Kidney capillary endothelial cell (primary cell): ENCODE measurements around the gene NAV1.
"Not testable (repeated sequence)": the region's sequence is repeated elsewhere in the genome, so short reads cannot be mapped to it uniquely, and the experiment has no call there.

Experiments
- DNase-seq: peaks from one replicate; pipeline ENCODE4 v3.0.0-alpha.2; 2018; ENCODE audit warnings: low spot score

Gene NAV1, protein sequence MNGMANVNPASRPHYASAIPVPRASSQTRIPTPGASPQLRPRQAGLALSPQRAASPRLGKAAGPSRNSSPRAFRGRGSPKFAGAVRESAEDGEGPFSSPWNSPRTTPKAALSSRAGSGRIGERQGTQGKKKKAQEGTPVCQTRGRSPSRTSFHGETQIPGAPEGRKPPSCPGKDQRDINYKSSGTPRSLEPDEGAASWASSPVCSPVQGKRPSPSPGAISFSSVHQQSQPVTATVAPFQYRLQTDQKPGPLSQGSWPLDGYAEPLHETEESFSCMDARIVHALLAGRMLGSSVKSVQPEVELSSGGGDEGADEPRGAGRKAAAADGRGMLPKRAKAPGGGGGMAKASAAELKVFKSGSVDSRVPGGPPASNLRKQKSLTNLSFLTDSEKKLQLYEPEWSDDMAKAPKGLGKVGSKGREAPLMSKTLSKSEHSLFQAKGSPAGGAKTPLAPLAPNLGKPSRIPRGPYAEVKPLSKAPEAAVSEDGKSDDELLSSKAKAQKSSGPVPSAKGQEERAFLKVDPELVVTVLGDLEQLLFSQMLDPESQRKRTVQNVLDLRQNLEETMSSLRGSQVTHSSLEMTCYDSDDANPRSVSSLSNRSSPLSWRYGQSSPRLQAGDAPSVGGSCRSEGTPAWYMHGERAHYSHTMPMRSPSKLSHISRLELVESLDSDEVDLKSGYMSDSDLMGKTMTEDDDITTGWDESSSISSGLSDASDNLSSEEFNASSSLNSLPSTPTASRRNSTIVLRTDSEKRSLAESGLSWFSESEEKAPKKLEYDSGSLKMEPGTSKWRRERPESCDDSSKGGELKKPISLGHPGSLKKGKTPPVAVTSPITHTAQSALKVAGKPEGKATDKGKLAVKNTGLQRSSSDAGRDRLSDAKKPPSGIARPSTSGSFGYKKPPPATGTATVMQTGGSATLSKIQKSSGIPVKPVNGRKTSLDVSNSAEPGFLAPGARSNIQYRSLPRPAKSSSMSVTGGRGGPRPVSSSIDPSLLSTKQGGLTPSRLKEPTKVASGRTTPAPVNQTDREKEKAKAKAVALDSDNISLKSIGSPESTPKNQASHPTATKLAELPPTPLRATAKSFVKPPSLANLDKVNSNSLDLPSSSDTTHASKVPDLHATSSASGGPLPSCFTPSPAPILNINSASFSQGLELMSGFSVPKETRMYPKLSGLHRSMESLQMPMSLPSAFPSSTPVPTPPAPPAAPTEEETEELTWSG (N-terminal part only)

DNA sequence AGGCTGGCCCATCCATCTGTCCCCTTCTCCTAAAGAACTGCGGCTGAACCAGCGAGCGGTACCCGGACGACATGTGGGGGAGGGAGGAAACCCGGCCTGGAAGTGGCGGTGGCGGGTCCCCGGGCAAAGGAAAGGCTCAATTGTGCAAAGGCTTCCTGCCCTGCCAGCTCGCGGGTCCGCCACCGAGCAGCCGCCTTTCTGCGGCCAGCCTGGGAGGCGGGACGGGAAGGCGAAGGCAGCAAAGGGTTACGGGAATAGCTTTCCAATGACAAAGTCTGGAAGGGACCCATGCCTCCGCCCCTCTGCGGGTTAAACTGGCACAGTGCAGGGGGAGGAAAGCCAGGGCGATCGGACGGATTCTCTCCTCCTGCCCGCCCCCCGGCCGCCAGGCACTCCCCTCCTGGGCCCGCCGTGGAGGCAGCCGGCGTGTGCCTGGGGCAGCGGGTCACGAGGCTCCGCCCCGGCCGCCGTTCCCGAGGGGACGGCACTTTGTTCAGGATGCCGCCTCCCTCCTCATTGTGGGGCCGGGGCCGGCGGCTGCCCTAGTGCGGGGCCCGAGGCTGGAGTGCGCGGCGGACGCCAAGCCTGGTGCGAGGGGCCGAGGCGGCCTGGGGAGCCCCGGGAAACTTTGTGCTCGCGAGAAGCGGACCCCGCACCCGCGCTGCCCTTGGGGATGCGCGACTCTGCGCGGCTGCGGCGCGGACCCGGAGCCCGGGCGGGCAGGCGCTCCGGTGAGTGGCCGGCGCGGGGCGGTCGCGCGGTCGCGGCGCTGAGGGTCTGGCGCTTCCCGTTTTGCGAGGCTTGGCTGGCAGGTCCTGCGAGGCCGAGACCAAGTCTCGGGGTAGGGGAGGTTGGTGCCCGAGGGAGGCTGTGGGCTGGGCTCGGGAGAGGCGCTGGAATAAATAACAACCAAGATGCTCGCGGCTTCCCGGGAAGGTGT lies at the start of gene NAV1:
Gene NAV1, plus strand, starts transcription at position 516 of the 940 bp plus-strand sequence. CDS start 83,758 bp downstream, outside the sequence.
- peak; percentile 92 for DNase-seq

DNA sequence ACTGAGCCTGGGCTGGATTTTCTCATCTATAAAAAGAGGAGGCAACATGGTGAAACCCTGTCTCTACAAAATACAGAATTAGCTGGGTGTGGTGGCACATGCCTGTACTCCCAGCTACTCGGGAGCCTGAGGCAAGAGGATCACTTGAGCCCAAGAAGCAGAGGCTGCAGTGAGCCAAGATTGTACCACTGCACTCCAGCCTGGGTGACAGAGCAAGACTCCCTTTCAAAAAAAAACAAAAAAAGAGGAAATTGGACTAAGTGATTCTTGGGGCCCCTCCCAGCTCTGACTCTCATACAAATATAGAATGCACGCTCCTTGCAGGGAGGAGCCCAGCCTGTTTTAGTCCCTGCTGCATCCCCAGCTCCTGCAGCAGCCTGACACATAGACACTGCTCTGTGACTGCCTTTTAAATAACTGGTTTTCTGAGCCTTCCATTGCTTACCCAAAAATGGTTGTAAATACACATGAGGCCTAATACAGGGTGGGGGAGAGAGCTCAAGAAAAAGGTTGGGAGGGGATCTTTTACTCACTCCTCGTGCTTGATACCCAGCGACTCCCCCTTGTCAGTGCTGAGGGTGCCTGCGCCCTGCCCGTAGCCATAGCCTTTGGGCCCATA lies 49.2 kb upstream of the NAV1 start:
- DNase-seq = no peak

DNA sequence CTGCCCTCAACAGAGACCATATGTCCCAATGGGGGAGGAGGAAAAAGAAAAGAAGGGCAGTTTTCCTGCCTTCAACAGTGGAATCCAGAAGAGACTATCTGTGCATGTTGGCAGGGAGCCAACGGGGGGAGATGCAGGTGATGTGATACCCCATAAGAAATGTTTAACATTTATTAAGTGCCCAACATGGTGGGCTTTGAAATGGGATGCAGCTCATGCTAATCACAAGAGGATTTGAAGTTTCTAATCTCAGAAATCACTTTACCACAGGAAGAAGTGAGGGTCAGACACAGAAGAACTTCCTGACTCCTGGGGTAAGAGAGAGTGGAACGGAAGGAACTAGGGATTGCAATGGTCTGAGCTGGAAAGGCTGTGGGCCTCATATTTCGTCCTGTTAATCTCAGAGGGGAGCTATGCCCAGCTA lies 48.2 kb upstream of the NAV1 start:
- peak; percentile 48 for DNase-seq

DNA sequence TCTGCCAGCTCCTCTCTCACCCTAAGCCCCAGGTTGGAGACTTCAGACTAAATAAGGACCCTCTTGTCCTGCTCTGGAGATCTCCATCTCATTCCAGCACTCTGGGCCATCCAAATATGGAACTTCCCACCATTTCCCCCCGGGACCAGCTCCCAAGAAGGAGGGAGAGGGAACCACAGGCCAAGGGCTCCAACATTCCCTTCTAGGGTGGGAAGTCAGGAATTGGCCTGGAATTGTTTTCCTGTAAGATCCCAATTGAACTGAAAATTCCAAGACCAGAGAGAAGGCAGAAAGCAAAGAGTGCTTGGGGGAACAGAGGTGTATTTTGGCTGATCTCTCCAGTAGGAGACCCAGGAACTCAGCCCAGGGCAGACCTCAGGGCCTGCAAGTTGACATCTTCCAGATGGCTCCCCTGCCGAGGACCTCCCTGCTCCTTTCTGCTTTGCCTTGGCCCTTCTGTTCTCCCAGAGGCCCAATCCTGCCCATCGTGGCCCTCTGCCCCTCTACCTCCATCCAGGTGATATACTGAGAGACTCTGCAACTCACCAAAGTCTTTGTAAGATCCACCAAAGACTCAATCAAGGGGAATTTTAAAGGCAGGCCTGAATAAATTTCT lies 46.9 kb upstream of the NAV1 start:
- DNase-seq = no peak

DNA sequence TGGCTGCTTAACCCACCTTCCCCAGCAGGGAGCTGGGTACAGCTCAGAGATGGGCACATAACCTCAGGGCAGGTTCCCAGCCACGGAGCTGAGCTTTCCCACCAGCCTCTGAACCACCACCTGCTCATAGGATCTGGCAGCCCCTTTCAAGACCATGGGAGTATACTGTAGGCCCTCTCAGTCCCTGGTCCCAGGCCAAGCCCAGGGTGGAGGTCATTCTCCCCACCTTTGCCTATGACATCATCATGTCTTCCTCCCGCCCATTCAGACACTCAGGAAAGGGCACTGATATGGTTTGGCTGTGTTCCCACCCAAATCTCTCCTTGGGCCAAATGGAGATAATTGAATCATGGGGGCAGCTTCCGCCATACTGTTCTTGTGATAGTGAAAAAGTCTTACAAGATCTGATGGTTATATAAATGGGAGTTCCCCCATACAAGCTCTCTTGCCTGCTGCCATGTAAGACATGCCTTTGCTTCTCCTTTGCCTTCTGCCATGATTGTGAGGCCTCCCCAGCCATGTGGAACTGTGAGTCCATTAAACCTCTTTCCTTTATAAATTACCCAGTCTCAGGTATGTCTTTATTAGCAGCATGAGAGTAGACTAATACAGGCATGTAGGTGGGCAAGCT lies 45.8 kb upstream of the NAV1 start:
- DNase-seq = not testable (repeated sequence)

DNA sequence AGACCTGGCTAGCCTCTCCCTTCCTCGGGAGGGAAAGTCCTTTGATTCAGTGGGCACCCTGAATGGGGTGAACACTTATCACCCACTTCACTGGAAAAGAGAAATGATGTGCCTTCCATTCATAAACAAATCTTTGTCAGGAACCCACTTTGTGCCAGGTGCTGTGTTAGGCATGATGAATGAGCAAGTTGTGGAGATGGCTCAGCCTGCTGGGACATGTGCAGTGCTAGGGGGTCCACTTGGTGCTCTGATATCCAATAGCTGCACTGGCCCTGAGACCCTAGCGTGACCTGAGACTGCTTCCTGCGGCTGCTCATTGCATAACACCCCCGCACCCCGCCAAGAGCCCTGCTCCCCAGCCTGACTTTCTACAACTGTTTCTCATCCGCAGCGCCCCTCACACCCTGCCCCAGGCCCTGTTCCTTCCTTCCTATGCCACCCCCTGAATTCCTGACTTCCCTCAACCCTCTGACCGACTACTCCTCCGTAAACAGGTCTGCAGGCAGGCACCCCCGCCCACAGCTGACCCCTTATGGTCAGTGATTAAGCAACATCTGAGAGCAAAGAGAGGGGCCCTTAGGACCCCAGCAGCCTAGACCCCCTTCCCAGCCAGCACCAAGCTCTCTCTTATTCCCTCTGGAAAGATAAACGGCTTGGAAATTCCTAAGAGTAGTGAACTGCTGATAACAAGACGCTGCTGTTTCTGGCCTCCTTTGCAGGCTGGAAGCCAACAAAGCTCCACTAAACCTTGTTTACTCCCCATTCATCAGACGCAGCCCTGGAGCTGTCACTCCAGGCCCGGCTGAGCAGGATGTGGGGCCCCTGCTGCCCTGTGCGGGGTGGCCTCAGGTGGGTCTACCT lies 44.9 kb upstream of the NAV1 start:
- DNase-seq = no peak

DNA sequence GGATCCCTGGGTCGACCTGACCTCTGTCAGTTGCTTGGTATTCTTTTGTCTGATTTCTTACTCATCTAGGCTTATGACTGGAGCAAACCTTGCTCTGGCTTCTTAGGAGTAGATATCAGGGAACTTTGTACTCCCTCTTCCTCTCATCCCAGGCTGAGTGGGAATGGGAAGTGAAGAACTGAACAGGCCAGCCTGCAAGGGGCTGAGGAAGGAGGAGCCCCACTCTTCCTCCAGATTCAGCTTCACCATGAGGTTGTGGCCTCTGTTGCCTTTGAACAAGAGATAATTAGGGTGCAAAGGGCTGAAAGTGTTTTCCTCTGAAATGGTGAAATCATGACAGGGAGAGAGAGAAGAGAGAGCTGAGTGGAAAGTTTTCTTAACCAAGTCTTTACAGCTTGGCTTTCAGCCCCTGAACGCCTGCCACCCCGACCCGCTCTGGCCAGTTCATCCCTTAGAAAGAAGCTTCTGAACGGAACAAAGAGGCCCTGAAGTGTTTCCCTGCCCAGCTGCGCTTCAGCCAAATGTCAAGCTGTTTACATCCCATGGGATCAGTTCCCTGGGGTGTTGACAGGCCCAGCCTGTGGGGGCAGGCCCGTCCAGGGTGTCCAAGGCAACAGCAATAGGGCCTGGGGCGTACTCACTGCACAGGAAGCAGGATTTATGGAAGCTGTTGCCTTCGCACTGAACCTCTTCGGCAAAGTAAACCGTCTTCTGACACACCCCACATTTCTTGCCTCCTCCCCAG lies 43.2 kb upstream of the NAV1 start:
- DNase-seq = no peak

DNA sequence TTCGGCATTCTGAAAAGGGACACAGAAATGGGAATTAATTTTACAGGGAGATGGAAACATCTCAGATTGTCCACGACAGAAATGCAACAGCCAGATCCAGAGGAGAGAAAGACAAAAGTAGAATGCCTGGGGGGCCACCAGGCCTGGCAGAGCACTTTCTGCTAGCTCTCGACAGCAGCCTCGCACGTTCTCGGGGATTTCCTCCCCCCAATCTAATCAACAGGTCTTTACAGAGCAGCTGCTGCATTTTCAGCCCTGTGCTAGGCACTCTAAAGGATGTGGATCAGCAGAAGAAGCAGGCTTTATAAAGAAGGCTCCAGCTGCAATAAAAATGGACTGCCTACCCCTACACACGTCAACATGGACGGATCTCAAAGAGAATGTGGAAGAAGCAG lies 42.6 kb upstream of the NAV1 start:
- no peak for DNase-seq

DNA sequence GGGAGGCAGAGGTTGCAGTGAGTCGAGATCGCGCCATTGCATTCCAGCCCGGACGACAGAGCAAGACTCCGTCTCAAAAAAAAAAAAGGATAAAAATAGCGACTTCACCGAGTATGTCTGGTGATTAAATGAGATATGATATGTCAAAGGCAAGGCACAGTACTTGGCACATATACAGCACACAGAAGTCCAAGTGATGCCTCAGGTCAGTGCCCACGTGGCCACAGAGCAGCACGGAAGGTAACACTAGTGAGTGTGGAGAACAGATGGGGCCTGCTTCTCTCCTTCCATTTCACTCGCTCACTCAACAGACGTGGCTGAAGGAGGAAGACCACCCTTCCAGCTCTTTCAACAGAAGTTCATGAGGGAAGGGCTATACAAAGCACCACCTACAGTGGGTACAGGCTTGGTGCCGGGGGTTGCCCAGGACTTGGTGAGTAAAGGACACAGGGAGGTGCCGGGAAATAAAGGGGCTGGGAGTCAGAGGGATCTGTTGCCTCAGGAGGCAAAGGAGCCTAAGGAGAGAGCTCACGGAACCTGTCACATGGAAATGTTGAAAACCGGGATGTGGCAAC lies 40.9 kb upstream of the NAV1 start:
- no peak for DNase-seq

DNA sequence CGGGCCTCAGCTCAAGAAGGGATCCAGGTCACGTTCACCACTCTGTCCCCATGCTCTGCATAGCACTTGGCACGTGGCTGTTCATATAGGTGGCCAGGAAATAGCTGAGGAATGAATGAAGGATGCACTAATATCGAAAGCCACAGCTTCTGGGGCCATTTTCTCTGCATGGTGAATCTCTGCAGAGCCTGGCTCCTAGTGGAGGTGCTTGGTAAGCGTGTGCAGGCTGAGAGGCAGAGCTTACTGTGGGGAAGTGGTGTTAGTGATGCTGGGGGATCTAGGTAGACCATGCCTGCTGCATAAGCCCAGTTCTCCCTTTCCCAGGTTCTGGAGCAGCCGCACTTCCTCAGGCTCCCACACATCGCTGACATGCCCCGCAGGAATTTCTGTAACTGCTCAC lies 40.3 kb upstream of the NAV1 start:
- DNase-seq = no peak

DNA sequence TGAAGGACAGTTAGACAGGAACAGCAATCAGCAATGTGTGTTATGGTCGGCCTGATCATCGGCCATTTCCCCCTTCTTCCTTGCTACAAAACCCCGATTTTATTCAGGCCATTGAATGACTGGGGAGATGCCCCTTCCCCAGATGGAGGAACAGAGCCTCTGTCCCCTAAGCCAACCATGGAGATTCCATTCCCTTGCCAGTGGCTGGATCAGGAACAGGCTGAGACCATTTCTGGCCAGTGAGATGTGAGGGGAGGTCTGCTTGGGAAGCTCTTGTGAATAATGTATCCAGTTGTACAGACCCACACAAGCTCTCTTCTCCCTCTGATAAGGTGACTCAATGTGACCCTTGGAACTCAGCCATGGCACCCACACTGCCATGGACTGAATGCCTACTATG lies 39.7 kb upstream of the NAV1 start:
- no peak for DNase-seq

DNA sequence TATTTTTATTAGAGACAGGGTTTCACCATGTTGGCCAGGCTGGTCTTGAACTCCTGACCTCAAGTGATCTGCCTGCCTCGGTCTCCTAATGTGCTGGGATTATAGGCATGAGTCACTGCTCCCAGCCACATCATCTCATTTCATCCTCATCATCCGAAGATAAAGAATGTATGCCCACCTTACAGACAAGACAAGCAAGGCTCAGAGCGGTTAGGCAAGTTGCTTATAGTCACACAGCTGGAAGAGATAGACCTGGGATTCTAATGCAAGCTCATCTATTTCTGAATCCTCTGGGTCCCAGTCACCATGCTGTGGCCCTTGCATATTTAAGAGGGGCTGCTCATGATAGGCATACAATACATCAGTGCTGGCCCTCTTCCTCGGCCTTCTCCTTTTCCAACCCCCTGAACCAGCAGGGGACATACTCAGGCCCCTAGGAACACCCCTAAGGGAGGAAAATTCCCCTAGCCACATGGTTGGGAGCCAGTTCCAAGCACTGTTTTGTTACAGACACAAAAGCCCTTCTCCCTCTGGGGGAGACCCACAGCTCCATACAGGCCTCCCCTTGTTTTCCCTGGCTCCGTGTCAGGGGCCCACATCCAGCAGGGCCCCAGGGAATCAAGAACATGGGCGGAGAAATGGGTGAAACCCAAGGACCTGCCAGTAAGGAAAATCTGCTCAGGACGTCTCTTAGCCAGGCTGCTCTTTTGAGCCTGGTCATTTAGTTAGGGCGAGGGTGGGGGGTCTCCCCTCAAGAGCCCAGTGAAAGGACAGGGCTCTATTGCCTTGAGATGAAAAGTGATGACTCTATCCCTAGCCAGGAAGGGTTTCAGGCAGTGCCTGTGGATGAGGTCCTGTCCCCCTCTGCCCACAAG lies 38.9 kb upstream of the NAV1 start:
- DNase-seq = no peak

DNA sequence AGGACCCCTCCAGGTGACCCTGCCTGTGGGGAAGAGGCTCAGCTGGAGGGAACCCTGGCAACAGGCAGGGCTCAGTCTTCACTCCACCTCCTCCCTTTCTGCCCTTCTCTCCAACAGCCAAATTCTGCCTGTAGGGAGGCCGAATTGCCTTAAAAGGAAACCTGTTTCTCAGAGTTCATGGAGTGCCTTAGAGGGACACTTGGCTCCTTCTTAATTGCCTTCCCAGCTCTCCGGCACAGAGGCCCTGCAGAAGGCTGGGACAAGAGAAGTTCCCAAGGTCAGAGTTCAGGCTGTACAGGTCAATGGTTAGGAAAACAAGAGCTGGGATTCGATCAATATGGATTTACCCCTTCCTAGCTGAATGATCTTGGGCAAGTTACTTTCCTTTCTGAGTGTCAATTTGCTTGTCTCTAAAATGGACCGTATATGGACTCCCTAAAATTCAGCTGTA lies 38.2 kb upstream of the NAV1 start:
- no peak for DNase-seq

DNA sequence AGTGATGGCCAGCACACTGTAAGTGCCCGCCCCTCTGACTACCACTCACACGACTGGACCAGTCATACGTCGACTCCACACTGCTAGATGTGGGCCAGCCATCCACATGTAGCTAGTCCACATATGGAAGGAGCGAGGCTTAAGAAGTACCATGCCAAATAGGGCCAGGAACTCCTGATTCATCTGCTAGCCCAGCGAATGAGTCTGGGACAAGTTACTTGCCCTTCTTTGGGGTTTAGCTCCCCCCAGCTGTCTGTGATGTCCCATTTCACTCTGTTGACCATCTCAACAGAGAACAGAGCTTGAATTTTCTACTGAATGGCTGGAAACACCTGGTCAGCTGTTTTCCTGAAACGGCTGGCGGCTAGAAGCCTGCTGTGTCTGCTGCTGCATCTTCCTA lies 37.8 kb upstream of the NAV1 start:
- no peak for DNase-seq

DNA sequence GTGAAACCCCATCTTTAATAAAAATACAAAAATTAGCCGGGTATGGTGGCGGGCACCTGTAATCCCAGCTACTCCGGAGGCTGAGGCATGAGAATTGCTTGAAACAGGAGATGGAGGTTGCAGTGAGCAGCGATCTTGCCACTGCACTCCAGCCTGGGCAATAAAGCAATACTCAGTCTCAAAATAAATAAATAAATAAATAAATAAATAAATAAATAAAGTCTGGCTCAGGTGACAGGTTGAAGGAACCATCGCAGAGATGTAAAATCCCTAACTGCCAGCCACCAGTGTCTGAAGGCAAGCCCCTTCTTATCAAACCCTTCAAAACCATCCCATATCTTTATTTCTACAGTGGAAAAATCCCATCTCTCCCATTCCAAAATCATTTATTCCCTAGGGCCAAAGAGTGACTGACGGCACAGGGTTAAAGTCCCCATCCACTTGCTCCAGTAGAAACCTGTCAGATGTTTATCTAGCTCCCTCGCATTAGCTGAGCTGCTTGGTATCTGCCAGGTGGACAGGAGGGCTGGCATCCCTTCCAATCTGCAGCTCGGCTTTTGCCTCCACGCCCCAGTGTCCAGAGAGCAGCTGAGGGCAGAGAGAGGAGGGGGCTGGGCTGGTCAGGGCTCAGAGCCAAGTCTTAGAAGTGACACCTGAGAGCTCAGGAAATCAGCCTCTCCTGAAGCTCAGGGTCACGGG lies 37.0 kb upstream of the NAV1 start:
- no peak for DNase-seq

DNA sequence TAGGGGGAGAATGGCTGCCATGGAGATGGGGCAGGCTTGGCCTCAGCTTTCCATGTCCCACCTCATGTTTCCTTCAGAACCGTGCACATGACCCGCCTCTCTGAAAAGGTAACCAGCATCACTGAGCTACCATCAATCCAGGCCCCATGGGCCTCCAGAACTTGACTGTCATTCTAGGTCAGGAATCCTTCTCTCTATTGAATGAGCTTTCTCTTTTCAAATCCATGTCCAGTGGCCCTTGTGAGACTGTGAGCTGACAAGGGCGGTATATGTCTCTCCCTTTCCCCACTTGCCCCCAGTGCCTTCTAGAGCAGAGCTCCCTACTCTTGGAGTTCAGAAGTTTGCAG lies 36.4 kb upstream of the NAV1 start:
- DNase-seq = no peak
